H1 (cell line): ENCODE data around the gene BTBD9. TPM values are rescaled to one million over a fixed set of nuclear protein-coding genes. Genes with fewer than 3 reads are reported as not detected.

Source experiments
- HDAC2 ChIP-seq, 2 experiments: fragments of 300-600 bp in 1 of 2; sonication (generic) in 1 of 2; IDR thresholded peaks; 2 replicates each; pipeline ENCODE4 v1.6.1; 2011 to 2012; ENCODE audit warnings: low read depth in 2 of 2, low read length in 2 of 2, mild to moderate bottlenecking in 2 of 2, moderate library complexity in 2 of 2, borderline replicate concordance in 1 of 2, inconsistent platforms in 1 of 2
- POLR2AphosphoS5 ChIP-seq: IDR thresholded peaks from 2 replicates; pipeline ENCODE4 v1.6.1; 2011; ENCODE audit warnings: low read depth, low read length
- SAP30 ChIP-seq: fragments of 300-600 bp; sonication (generic); IDR thresholded peaks from 2 replicates; pipeline ENCODE4 v1.7.1; 2012; ENCODE audit warnings: low read length, moderate library complexity, mild to moderate bottlenecking, inconsistent platforms; ENCODE audit not compliant: insufficient read depth, insufficient replicate concordance
- polyA plus RNA-seq, 7 experiments: library from polyadenylated mRNA; depleted of rRNA in 3 of 7; stranded (reverse) in 5 of 7; unstranded in 2 of 7; fragments of >200 nt in 5 of 7; fragments of 200-250 nt in 2 of 7; gene quantifications; 1 replicate in 5 of 7; 2 replicates in 1 of 7; 4 replicates in 1 of 7; pipeline versions ENCODE4 v1.2.1 to v1.2.3, GENCODE V29; 2011 to 2013; ENCODE audit warnings: missing spikeins in 2 of 7, mixed read lengths in 2 of 7
- total RNA-seq: library from RNA; stranded (reverse); fragmentation: NEBNext Ultra II Directional; extraction: Animal tissue kit (Norgen Biotek cat#: 25700); gene quantifications from 2 replicates; pipeline ENCODE4 v1.2.1, GENCODE V29; 2021

The BTBD9 gene
- total and polyA plus RNA-seq, 2 of the 8 experiments (the other 6 are each of a cell fraction or from before 2014, with no cell fraction given), result 0.92 to 4.1 TPM

- TF ChIP-seq HDAC2 (IDR thresholded peaks at IDR 0.05; ENCODE audit: borderline replicate concordance in 1 of 2, low read depth in 2 of 2, low read length in 2 of 2) (no peak), POLR2AphosphoS5 (no peak), SAP30 (no peak)
These were observed 336.9 kb downstream of the BTBD9 start (continued) for GRCh38 chr6:38302838-38303237.
